ENCODE data around the gene SLC39A10.

Gene SLC39A10, protein sequence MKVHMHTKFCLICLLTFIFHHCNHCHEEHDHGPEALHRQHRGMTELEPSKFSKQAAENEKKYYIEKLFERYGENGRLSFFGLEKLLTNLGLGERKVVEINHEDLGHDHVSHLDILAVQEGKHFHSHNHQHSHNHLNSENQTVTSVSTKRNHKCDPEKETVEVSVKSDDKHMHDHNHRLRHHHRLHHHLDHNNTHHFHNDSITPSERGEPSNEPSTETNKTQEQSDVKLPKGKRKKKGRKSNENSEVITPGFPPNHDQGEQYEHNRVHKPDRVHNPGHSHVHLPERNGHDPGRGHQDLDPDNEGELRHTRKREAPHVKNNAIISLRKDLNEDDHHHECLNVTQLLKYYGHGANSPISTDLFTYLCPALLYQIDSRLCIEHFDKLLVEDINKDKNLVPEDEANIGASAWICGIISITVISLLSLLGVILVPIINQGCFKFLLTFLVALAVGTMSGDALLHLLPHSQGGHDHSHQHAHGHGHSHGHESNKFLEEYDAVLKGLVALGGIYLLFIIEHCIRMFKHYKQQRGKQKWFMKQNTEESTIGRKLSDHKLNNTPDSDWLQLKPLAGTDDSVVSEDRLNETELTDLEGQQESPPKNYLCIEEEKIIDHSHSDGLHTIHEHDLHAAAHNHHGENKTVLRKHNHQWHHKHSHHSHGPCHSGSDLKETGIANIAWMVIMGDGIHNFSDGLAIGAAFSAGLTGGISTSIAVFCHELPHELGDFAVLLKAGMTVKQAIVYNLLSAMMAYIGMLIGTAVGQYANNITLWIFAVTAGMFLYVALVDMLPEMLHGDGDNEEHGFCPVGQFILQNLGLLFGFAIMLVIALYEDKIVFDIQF

DNA sequence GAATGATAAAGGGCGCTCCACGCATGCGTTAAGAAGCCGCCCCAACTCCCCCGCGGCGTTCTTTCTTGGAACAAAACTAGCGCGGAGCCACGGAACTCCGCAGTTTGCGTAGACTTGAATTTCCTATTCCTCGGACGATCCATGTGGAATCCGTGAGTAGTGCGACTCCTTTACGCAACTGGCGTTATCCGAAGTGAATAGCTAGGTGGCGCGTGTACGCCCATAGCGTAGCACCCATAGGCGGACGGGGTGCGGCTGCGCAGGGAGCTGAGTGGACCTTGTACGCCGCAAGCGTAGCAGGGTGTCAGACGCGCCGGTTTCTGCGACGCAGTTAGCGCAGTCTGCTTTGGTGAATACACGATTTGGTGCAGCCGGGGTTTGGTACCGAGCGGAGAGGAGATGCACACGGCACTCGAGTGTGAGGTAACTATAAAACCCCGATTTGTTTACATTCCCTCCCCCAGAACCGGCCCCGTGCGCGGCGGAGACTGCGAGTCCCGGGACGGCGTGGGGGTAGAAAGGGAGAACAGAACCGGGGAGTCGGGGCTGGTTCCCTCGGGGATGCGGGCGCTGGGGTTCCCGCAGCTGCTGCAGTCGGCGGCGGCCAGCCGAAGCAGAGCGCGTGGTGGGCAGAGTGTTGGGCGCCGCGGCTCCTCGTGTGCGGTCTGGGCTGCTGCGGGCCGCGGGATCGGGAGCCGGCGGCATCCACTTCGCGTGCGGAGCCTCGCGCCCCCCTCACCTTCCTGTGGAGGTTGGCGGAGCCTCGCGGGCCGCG lies at the start of gene SLC39A10:
Gene SLC39A10, plus strand, starts transcription at position 368 of the 775 bp plus-strand sequence. CDS start 22,817 bp downstream, outside the sequence.
- peak; percentile 80 for TF ChIP-seq POLR2A (IDR thresholded peaks at IDR 0.05; ENCODE audit: low read depth, low read length)
- peak; percentile 61 for DNase-seq (ENCODE audit: insufficient read length, low spot score)
- peak; percentile 100 for FAIRE-seq

DNA sequence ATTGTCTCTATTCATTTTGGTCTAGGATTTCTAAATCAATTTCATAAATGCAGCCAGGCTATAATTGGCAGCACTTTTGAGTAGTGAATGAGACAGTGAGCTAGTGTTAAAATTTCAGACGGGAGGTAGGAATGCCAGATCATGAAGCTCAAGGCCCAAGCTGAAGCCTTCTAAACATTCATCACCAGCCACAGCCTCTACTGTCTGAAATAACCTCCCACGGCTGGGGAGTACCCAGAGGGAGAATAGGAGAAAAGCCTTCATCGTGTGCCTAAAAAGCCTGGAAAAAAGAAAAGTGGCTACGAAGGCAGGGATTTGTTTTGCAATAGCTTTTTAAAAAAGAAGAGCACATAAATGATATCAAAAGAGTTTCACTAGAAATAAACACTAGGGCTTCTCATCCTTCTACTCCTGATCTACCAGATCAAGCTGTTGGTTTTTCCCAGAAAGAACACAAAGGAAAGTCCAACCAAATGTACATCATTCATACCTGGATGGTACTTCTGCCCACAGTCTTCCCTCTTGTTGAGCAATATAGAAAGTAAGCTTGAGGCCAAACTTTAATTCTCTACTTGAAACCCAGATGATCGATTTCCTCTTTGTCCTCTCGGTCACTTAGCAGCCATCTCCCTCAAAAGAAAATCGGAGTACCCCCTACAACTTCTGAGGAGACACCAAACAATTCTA lies 48.1 kb upstream of the SLC39A10 start:
- no peak for TF ChIP-seq POLR2A (IDR thresholded peaks at IDR 0.05; ENCODE audit: low read depth, low read length)
- no peak for FAIRE-seq
- DNase-seq (ENCODE audit: insufficient read length, low spot score): no peak

DNA sequence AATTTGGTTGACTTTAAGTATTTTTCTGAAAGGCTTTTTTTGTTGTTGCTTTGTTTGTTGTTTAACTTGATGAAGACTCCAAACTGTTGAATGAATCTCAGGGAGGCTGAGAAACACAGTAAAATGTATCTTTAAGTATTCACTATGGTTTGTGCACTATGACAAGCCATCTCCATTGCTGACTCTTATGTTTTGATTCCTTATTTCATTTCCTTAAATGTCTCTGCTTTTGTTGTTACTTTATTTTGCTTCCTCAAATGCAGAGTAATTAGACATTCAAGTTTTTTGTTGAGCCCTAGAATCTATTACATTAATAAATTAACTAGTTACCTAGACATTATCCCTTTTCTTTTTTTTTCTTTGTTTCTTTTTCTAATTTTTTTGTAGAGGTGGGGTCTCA lies 46.3 kb upstream of the SLC39A10 start:
- FAIRE-seq: peak; percentile 15
- no peak for TF ChIP-seq POLR2A (IDR thresholded peaks at IDR 0.05; ENCODE audit: low read depth, low read length)
- DNase-seq (ENCODE audit: insufficient read length, low spot score): no peak

DNA sequence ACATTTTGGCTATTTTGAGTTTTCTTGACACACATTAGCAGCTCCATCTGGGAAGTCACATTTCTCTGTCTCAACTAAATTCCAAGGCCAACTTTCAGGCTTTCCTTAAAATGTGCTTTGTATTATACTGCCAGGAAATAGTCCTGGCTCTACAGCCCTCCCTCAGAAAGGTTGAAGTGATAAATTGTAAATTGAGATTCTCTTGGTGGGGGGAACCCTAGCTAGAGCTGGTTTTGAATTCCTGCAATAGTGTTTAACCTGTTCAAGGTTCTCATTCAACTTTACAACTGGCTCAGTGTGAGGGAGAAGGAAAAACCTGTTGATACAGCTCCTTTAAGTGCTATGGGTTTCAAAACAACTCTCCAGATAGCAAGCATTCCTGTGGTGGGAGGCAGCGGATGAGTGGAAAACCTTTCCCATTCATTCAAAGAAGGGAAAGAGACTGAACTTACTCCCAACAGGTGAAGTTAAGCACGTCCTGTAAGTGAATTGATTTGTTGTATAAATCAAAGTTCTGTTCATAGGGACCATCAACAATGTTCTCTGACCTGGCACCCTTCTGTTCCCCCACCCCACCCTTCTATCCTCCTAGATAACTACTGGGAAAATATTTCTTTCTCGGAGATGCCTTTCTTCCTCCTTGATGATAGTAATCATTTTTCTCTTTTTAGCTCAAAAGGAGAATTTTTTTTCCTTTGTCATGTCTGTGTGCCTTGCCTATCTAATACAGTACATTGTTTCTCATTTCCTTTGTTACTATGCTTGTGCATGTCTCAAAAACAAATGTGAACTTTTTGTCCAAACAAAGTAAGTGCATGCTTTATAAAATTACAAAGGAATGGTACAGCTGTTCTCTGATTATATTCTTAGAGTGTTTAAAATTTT lies 44.2 kb upstream of the SLC39A10 start:
- FAIRE-seq (peak; percentile 98), DNase-seq (ENCODE audit: insufficient read length, low spot score) (peak; percentile 35)
- TF ChIP-seq POLR2A (IDR thresholded peaks at IDR 0.05; ENCODE audit: low read depth, low read length): no peak

DNA sequence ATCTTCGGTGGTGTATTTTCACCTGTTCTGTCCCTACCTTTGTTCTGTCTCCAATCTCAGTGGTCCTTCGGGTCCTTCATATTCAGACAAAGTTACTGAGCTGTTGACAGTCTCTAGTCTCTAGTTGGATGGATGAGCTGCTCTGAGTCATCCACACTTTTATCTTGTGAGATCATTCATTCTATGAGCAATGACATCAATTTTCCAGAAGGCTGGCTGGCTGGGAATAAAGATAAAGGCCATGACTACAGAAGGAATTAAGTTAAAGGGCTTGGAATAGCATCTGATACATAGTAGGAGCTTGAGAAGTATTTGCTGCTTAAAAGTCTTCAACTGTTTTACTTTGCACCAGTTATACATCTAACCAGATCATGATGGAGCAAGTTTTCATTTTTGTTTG lies 43.1 kb upstream of the SLC39A10 start:
- no peak for TF ChIP-seq POLR2A (IDR thresholded peaks at IDR 0.05; ENCODE audit: low read depth, low read length)
- FAIRE-seq (peak; percentile 90), DNase-seq (ENCODE audit: insufficient read length, low spot score) (peak; percentile 16)

DNA sequence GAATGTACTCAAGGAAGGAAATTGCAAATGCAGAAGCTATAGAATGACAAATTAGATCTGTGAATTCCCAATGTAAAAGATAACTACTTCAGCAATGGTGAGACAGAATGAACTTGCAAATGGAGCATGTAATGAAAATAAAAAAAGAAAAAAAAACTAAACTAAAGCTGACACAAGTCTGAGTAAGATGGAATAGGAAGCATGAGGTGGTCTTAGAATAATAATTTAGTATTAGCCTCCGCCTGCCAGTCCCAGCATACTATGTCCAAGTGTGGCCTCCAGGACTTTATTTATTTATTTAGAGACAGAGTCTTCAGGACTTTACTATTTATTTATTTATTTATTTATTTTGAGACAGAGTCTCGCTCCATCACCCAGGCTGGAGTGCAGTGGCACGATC lies 37.4 kb upstream of the SLC39A10 start:
- TF ChIP-seq POLR2A (IDR thresholded peaks at IDR 0.05; ENCODE audit: low read depth, low read length): no peak
- DNase-seq (ENCODE audit: insufficient read length, low spot score) (no peak), FAIRE-seq (no peak)

DNA sequence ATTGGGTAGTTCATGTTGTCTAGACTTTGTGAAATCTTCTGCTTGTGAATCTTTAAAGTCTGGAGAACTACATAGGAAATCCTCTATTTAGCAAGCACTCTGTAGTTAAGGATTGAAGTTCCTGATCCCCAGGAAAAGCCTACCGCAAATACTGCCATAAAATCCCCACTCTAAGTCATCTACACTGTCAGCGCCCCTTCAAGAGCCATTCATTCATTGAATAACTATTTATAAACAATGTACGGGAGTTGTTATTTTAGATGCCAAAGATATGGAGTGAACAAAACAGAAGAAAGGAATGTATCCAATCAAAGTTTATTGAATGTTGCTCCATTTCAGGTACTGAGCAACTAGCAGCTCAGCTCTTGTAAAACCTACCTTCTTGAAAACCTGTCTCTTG lies 36.5 kb upstream of the SLC39A10 start:
- FAIRE-seq (no peak), DNase-seq (ENCODE audit: insufficient read length, low spot score) (no peak)
- no peak for TF ChIP-seq POLR2A (IDR thresholded peaks at IDR 0.05; ENCODE audit: low read depth, low read length)

DNA sequence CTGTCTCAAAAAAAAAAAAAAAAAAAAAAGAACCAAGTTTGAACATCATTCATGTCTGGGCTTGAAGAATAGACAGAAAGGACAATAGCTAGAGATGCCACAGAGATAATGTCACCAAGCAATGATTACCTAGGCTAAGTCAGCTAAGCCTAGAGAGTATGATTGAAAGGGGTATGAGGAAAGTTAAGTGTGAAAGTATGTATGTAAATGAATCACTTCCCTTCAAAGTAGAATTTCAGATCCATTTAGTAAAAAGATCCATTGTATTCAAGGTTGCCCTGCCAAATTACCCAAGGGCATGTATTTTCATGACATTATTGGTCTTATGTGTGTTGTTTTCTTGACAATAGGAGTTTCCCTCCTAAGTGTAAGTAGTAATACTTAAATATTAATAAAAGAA lies 34.1 kb upstream of the SLC39A10 start:
- FAIRE-seq: peak; percentile 73
- peak; percentile 8 for DNase-seq (ENCODE audit: insufficient read length, low spot score)
- no peak for TF ChIP-seq POLR2A (IDR thresholded peaks at IDR 0.05; ENCODE audit: low read depth, low read length)

DNA sequence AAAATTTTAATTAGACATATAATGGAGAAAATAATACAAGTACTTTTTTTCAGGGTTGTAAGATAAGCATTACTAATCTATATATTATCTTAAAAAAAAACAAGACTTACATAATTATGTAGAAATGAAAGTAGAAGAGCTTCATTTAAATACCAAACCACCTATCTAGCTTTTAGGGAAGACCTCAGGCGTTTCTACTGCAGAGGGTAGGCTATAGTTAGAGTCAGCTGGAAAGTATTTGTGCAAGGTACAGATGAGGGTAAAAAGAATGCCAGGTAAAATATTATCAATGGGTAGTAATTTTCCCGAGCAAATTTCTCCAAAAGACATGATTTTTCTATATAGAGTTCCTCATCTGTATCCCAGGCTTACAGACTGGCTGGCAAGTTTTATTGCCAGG lies 30.5 kb upstream of the SLC39A10 start:
- no peak for DNase-seq (ENCODE audit: insufficient read length, low spot score)
- TF ChIP-seq POLR2A (IDR thresholded peaks at IDR 0.05; ENCODE audit: low read depth, low read length): no peak
- FAIRE-seq: no peak

DNA sequence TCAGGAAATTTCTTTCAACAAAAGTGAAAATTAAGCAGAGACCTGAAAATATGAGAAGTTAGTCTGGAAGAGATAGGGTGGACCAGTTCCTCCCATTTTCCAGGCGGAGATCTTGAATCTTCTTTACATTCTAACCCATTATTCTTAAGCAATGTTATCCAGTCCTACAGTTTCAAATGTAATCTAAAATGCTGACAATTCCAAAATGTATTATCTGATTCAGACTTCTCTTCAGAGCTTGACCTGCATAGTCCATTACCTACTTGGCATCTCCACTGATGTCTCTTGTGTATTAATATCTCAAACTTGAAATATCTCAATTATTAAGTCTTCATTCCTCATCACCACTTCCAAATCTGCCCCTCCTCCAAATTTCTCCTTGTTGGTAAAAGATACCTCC lies 28.4 kb upstream of the SLC39A10 start:
- FAIRE-seq: no peak
- TF ChIP-seq POLR2A (IDR thresholded peaks at IDR 0.05; ENCODE audit: low read depth, low read length): no peak
- DNase-seq (ENCODE audit: insufficient read length, low spot score): no peak

DNA sequence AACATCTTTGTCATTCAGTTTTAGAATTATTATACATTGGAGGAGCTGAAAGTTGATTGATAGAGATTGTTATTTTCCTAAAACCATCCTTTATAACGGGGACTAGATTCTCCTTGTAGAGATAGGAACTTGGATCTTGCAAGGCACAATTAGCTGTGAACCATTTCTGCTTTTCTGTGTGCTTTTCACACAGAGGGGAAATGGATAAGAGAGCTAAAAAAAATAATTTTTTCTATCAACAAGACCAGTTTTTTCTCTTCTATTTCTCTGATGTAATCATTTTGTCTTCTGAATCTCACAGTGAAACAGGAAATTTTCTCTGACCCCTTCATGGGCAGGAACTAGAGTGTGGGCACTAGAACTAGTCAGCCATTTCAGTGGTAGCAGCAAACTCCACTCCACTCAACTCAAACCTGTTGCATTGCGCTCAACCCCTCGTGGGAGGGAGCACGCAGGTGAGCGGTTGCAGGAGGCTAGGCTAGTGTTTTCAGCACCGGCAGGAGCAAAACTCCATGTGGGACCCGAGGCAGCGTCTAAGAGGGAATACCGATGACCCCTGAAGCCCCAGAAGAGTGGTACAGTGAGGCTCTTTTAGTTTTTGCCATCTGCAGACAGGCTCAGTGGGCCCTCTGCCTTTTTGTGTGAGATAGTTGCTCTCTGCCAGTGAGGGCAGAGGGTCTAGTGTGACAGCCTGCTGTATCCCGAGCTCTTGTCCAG lies 24.0 kb upstream of the SLC39A10 start:
- DNase-seq (ENCODE audit: insufficient read length, low spot score) (no peak), FAIRE-seq (no peak)

DNA sequence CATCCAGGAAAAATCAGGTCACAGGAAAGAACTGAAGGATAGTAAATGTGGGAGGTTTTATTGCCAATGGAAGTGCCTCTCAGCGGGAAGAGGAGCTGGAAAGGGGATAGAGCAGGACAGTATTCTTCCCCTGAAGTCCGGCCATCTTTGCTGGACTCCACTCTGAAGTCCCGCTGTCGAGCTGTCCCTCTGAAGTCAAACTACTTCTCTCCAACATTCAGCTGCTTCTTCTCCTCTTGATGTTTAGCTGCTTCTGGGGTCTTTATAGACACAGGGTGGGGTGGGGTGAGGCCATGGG lies 23.5 kb upstream of the SLC39A10 start:
- no peak for TF ChIP-seq POLR2A (IDR thresholded peaks at IDR 0.05; ENCODE audit: low read depth, low read length)
- no peak for FAIRE-seq
- no peak for DNase-seq (ENCODE audit: insufficient read length, low spot score)

More for the DNA sequence above, 24.0 kb upstream of the SLC39A10 start:
- no peak for TF ChIP-seq POLR2A (IDR thresholded peaks at IDR 0.05; ENCODE audit: low read depth, low read length)
